Ovary (tissue), 9 donors: ENCODE results near the gene CALD1. TPM values are rescaled to one million over a fixed set of nuclear protein-coding genes. Genes with fewer than 3 reads are reported as not detected.

Source experiments
- DNase-seq, 5 donors: peaks; one replicate each; pipeline ENCODE4 v3.0.0-alpha.2; 2019 to 2020
- H3K27ac ChIP-seq, 2 donors: fragments of 200-600 bp; one replicate each; pipeline versions ENCODE4 v1.5.1 to v1.8.0; 2019 to 2022
- H3K27me3 ChIP-seq: fragments of 200-600 bp; one replicate; pipeline ENCODE4 v1.8.0; 2022
- H3K36me3 ChIP-seq: fragments of 200-600 bp; sonication (generic); one replicate; pipeline ENCODE4 v1.5.1; 2019
- H3K4me1 ChIP-seq: one replicate; pipeline ENCODE4 v1.8.1; 2013; ENCODE audit warnings: mild to moderate bottlenecking, moderate library complexity; ENCODE audit not compliant: insufficient read depth
- H3K4me3 ChIP-seq: fragments of 200-600 bp; sonication (generic); one replicate; pipeline ENCODE4 v1.5.1; 2017
- H3K9me3 ChIP-seq, 2 donors: fragments of 200-600 bp in 1 of 2; sonication (generic) in 1 of 2; one replicate each; pipeline versions ENCODE4 v1.5.1 to v1.8.1; 2013 to 2019; ENCODE audit warnings: mild to moderate bottlenecking in 1 of 2, moderate library complexity in 1 of 2
- CTCF ChIP-seq, 3 donors: fragments of 450-650 bp in 2 of 3; fragments of 200-600 bp in 1 of 3; IDR thresholded peaks; one replicate each; pipeline versions ENCODE4 v1.5.1 to v1.8.0; 2016 to 2022; ENCODE audit warnings: antibody characterized with exemption in 3 of 3, mild to moderate bottlenecking in 1 of 3
- EP300 ChIP-seq: sonication (generic); formaldehyde crosslinking; IDR thresholded peaks from one replicate; pipeline ENCODE4 v1.6.1; 2017; ENCODE audit warnings: antibody characterized with exemption
- POLR2A ChIP-seq: fragments of 450-650 bp; IDR thresholded peaks from one replicate; pipeline ENCODE4 v1.6.1; 2017; ENCODE audit warnings: antibody characterized with exemption, mild to moderate bottlenecking, moderate library complexity
- WGBS, 3 donors: extraction: QIAGEN DNeasy Blood & Tissue Kit in 1 of 3; methylation state at CpG; one replicate each; pipeline versions ENCODE4 v1.1.5 to v1.1.7; 2013 to 2017; 5-methylcytosine and 5-hydroxymethylcytosine counted together
- intact Hi-C, 4 donors: fragments of 100-400 bp; cut with DNase I; formaldehyde crosslinking; loops; one replicate each; pipeline versions ENCODE4 v1.11.0 to v1.15.1; 2022 to 2023
- polyA plus RNA-seq, 2 donors: library from polyadenylated mRNA; stranded (reverse); fragments of 200-250 nt in 1 of 2; fragments of 350-450 nt in 1 of 2; fragmentation: Illumina TruSeq in 1 of 2; extraction: RNeasy Lipid Tissue Mini Kit (QIAGEN cat#74804) in 1 of 2; gene quantifications; one replicate each; pipeline ENCODE4 v1.2.3, GENCODE V29; 2013 to 2014
- total RNA-seq, 7 donors: library from RNA; depleted of rRNA in 2 of 7; stranded (reverse); fragments of >200 nt in 2 of 7; fragmentation: NEBNext Ultra II Directional in 3 of 7; extraction: Animal tissue kit (Norgen Biotek cat#: 25700) in 3 of 7; gene quantifications; one replicate each; pipeline versions ENCODE4 v1.1.0 to v1.2.4, GENCODE V29; 2016 to 2023
- donor health status: DM: no; HTN: no; CAD: no; lungs with moderate emphysema.
- donor health status: DM: no; HTN: no; CAD: no.
- donor health status: Bipolar disorder and iron deficiency.
- donor health status: DM: yes; HTN: yes; CAD: no.
- donor health status: DM: no; HTN: no; CAD: no.
- donor health status: DM: yes; HTN: yes; CAD: no.

The CALD1 gene
- total and polyA plus RNA-seq, 9 donors, result 306 to 697 (median 463) TPM

DNA sequence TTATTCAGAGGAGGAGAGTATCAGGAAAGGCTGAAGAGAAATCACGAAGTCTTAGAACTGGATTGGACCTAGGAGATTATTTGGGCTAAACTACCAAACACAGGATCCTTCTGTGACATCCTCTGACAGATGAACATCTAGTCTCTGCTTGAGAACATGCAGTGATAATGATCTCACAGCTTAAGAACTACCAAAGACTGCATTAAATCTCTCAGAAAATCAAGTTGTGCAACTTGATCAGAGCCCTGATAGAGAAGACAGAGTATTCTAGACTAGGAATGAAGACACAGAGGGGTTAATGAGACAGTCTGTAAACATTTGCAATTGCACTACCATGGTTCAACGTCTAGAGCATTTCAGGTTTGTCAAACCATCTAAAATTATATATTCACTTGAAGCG, 169.7 kb downstream of the CALD1 start:
- H3K4me3 ChIP-seq, result no peak overlapping the region
- WGBS, 3 donors, result 66 to 74% (median 67%) methylated on average over 3 of the region's 3 CpGs
- DNase-seq, result no peak
- H3K27ac ChIP-seq, result no peak overlapping the region
- H3K36me3 ChIP-seq, result no peaks in the 10 kb centered on the region
- H3K27me3 ChIP-seq, result no peaks in the 10 kb centered on the region
- no peaks in the 10 kb centered on the region for H3K4me1 ChIP-seq
- intact Hi-C loops, result no loop called here
- no peaks in the 10 kb centered on the region for H3K9me3 ChIP-seq
- TF ChIP-seq POLR2A, result no peak
- no peak for TF ChIP-seq CTCF (IDR thresholded peaks at IDR 0.05)
- TF ChIP-seq EP300, result no peak

GRCh38 chr7:134954197-134955082, 175.0 kb downstream of the CALD1 start:
- no peaks in the 10 kb centered on the region for H3K9me3 ChIP-seq
- H3K36me3 ChIP-seq, result no peaks in the 10 kb centered on the region
- 51 to 53% (median 51%) methylated on average over 9 of the region's 9 CpGs for WGBS, 3 donors
- no peak overlapping the region for H3K27ac ChIP-seq
- TF ChIP-seq POLR2A (no peak), CTCF (IDR thresholded peaks at IDR 0.05) (peak in 2 of 3 donors; percentile 41 to 62)
- intact Hi-C loops, result loop anchor here in 2 of 4 donors (2.0 to 5.0 kb wide), 2 partner anchors 262 to 264 kb away; no protein-coding TSS in a partner anchor
- DNase-seq, result no peak
- no peaks in the 10 kb centered on the region for H3K27me3 ChIP-seq
- no peak overlapping the region for H3K4me3 ChIP-seq
- no peaks in the 10 kb centered on the region for H3K4me1 ChIP-seq

DNA sequence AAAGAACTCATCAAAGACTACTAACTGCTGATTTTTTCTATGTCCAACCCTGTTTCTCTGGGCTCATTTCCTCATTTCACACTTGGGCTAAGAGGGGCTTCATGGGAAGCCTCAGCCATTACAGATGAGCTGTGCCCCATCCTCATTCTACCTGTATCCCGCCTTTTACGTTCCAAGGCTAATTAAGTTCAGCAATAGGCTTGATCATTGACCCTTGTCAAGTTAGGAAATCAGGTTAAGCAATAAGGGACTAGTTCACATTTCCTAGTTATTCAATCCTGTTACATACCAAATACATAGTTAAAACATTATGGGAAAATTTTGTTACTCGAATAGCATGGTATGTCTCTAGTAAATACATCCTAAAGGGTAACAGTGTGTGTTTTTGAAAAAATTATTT, 177.6 kb downstream of the CALD1 start:
- Histone ChIP-seq H3K9me3 (no peaks in the 10 kb centered on the region), H3K27me3 (no peaks in the 10 kb centered on the region), H3K27ac (no peak overlapping the region), H3K36me3 (no peaks in the 10 kb centered on the region), H3K4me3 (no peak overlapping the region), H3K4me1 (no peaks in the 10 kb centered on the region)
- intact Hi-C loops, result no loop called here
- WGBS, 3 donors, result 92 to 93% (median 93%) methylated on average over 3 of the region's 3 CpGs
- TF ChIP-seq CTCF (IDR thresholded peaks at IDR 0.05) (no peak), POLR2A (no peak), EP300 (no peak)
- no peak for DNase-seq

DNA sequence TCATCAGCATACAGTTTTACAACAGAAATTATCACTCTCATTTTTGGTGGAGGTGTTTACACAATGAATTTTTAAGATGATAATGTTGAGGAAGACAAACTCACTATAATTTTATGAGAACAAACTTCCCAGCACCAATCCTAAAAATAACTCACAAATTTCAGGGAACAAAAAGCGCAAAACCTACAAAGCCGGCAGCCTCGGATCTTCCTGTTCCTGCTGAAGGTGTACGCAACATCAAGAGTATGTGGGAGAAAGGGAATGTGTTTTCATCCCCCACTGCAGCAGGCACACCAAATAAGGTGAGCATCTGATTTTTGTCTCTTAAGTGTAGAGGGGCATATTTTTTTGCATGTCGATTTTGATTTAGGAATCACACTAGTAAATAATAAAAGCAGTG, 180.4 kb downstream of the CALD1 start:
- WGBS, 3 donors, result 93 to 94% (median 94%) methylated on average over 5 of the region's 5 CpGs
- no peaks in the 10 kb centered on the region for H3K36me3 ChIP-seq
- H3K4me1 ChIP-seq, result no peaks in the 10 kb centered on the region
- no peaks in the 10 kb centered on the region for H3K9me3 ChIP-seq
- TF ChIP-seq POLR2A (no peak), CTCF (IDR thresholded peaks at IDR 0.05) (no peak), EP300 (no peak)
- intact Hi-C loops, result no loop called here
- H3K4me3 ChIP-seq, result no peak overlapping the region
- H3K27ac ChIP-seq, result no peak overlapping the region
- no peak for DNase-seq
- H3K27me3 ChIP-seq, result no peaks in the 10 kb centered on the region
